Uterus (tissue), 4 donors: ENCODE results near the gene TLL1. TPM values are rescaled to one million over a fixed set of nuclear protein-coding genes. Genes with fewer than 3 reads are reported as not detected.

ENCODE experiments used
- DNase-seq, 2 donors: peaks; one replicate each; pipeline ENCODE4 v3.0.0-alpha.2; 2019 to 2020
- H3K27ac ChIP-seq, 2 donors: fragments of 200-600 bp; sonication (generic); 1 replicate in 1 of 2; 2 replicates in 1 of 2; pipeline ENCODE4 v1.5.1; 2016 to 2018
- H3K27me3 ChIP-seq, 2 donors: fragments of 200-600 bp; sonication (generic); one replicate each; pipeline ENCODE4 v1.5.1; 2018 to 2019; ENCODE audit warnings: control low read depth in 1 of 2
- H3K36me3 ChIP-seq, 2 donors: fragments of 200-600 bp; sonication (generic); one replicate each; pipeline ENCODE4 v1.5.1; 2019; ENCODE audit warnings: control low read depth in 1 of 2
- H3K4me1 ChIP-seq, 2 donors: fragments of 200-600 bp; sonication (generic); one replicate each; pipeline ENCODE4 v1.5.1; 2018 to 2019; ENCODE audit warnings: control low read depth in 1 of 2
- H3K4me3 ChIP-seq, 2 donors: fragments of 200-600 bp; sonication (generic); 1 replicate in 1 of 2; 2 replicates in 1 of 2; pipeline ENCODE4 v1.5.1; 2018 to 2019; ENCODE audit warnings: mild to moderate bottlenecking in 1 of 2
- H3K9me3 ChIP-seq, 2 donors: fragments of 200-600 bp; sonication (generic); one replicate each; pipeline ENCODE4 v1.5.1; 2019; ENCODE audit warnings: control low read depth in 1 of 2
- CTCF ChIP-seq, 4 experiments: fragments of 200-600 bp in 2 of 4; fragments of 450-650 bp in 2 of 4; sonication (generic) in 2 of 4; IDR thresholded peaks; one replicate each; pipeline ENCODE4 v1.5.1; 2016 to 2019; ENCODE audit warnings: antibody characterized with exemption in 4 of 4, mild to moderate bottlenecking in 2 of 4, moderate library complexity in 1 of 4
- POLR2A ChIP-seq, 2 donors: fragments of 450-650 bp; IDR thresholded peaks; one replicate each; pipeline ENCODE4 v1.6.1; 2016; ENCODE audit warnings: antibody characterized with exemption in 2 of 2, mild to moderate bottlenecking in 1 of 2, moderate library complexity in 1 of 2
- intact Hi-C: fragments of 100-400 bp; cut with DNase I; formaldehyde crosslinking; loops from one replicate; pipeline ENCODE4 v1.15.1; 2023; ENCODE audit warnings: low total_unique reads
- total RNA-seq, 4 donors: library from RNA; depleted of rRNA in 3 of 4; stranded (reverse); fragments of >200 nt in 3 of 4; gene quantifications; one replicate each; pipeline versions ENCODE4 v1.1.0 to v1.2.4, GENCODE V29; 2014 to 2023
- donor health status: DM: yes; HTN: yes; CAD: no.

Gene TLL1
- total RNA-seq, 4 donors from 2014 or later, result 9.7 to 16.6 (median 13.8) TPM

GRCh38 chr4:165992283-165992682 is 119.2 kb downstream of the TLL1 start:
- intact Hi-C loops, result no loop called here
- H3K9me3 ChIP-seq, result no peaks in the 10 kb centered on the region
- DNase-seq, result no peak
- no peaks in the 10 kb centered on the region for H3K36me3 ChIP-seq
- H3K27me3 ChIP-seq, result no peaks in the 10 kb centered on the region
- no peak overlapping the region for H3K27ac ChIP-seq
- H3K4me1 ChIP-seq, result no peaks in the 10 kb centered on the region
- no peak overlapping the region for H3K4me3 ChIP-seq
- TF ChIP-seq CTCF (IDR thresholded peaks at IDR 0.05) (no peak), POLR2A (IDR thresholded peaks at IDR 0.05) (no peak)

- no peaks in the 10 kb centered on the region for H3K9me3 ChIP-seq
- no peaks in the 10 kb centered on the region for H3K27me3 ChIP-seq
- intact Hi-C loops, result no loop called here
- DNase-seq, result no peak
- H3K4me3 ChIP-seq, result no peak overlapping the region
- no peak overlapping the region for H3K27ac ChIP-seq
- no peak for TF ChIP-seq POLR2A (IDR thresholded peaks at IDR 0.05)
- TF ChIP-seq CTCF (IDR thresholded peaks at IDR 0.05), result no peak
- H3K4me1 ChIP-seq, result no peaks in the 10 kb centered on the region
- no peaks in the 10 kb centered on the region for H3K36me3 ChIP-seq
These were observed 121.7 kb downstream of the TLL1 start for GRCh38 chr4:165994701-165995100.

- Histone ChIP-seq H3K36me3 (no peaks in the 10 kb centered on the region), H3K27me3 (no peaks in the 10 kb centered on the region), H3K9me3 (no peaks in the 10 kb centered on the region), H3K4me1 (no peaks in the 10 kb centered on the region), H3K27ac (no peak overlapping the region), H3K4me3 (no peak overlapping the region)
- no peak for DNase-seq
- intact Hi-C loops, result no loop called here
- TF ChIP-seq POLR2A (IDR thresholded peaks at IDR 0.05), result no peak
- no peak for TF ChIP-seq CTCF (IDR thresholded peaks at IDR 0.05)
These were observed 130.8 kb downstream of the TLL1 start for GRCh38 chr4:166003811-166004210.

- no peak overlapping the region for H3K4me3 ChIP-seq
- no peak for DNase-seq
- no peak overlapping the region for H3K27ac ChIP-seq
- no peaks in the 10 kb centered on the region for H3K36me3 ChIP-seq
- no peaks in the 10 kb centered on the region for H3K27me3 ChIP-seq
- no peaks in the 10 kb centered on the region for H3K4me1 ChIP-seq
- intact Hi-C loops, result no loop called here
- no peak for TF ChIP-seq CTCF (IDR thresholded peaks at IDR 0.05)
- no peak for TF ChIP-seq POLR2A (IDR thresholded peaks at IDR 0.05)
- no peaks in the 10 kb centered on the region for H3K9me3 ChIP-seq
These were observed 133.2 kb downstream of the TLL1 start for GRCh38 chr4:166006217-166006616.

GRCh38 chr4:166008510-166008909 is 135.5 kb downstream of the TLL1 start:
- H3K27ac ChIP-seq, result no peak overlapping the region
- no peak overlapping the region for H3K4me3 ChIP-seq
- H3K36me3 ChIP-seq, result no peaks in the 10 kb centered on the region
- no peaks in the 10 kb centered on the region for H3K27me3 ChIP-seq
- no peaks in the 10 kb centered on the region for H3K4me1 ChIP-seq
- no peak for DNase-seq
- H3K9me3 ChIP-seq, result no peaks in the 10 kb centered on the region
- intact Hi-C loops, result no loop called here
- TF ChIP-seq POLR2A (IDR thresholded peaks at IDR 0.05) (no peak), CTCF (IDR thresholded peaks at IDR 0.05) (no peak)
